ENCODE measurements around the gene CFAP100.

The CFAP100 gene

GRCh38 chr3:126367316-126367805, 27.3 kb upstream of the CFAP100 start:
- Histone ChIP-seq H3K4me1 (ENCODE audit: insufficient read depth, low read length, severe bottlenecking) (no peaks in the 10 kb centered on the region), H3K4me2 (ENCODE audit: low read length) (no peak overlapping the region), H3K9me2 (ENCODE audit: low read depth, low read length) (no peaks in the 10 kb centered on the region), H3K27me3 (ENCODE audit: insufficient read depth, low read length) (no peaks in the 10 kb centered on the region), H3K36me3 (ENCODE audit: insufficient read depth, low read length) (no peaks in the 10 kb centered on the region), H3F3A (ENCODE audit: insufficient read depth, low read length) (no peaks in the 10 kb centered on the region), H4K20me1 (ENCODE audit: insufficient read depth, low read length) (no peaks in the 10 kb centered on the region), H3K9ac (ENCODE audit: low read length) (no peak overlapping the region), H3K4me3 (ENCODE audit: low read depth, low read length, poor library complexity, severe bottlenecking) (no peak overlapping the region), H3K79me2 (ENCODE audit: insufficient read depth, low read length) (no peaks in the 10 kb centered on the region), H2AFZ (ENCODE audit: low read length) (no peak overlapping the region), H3K27ac (ENCODE audit: low read depth, low read length, poor library complexity, severe bottlenecking) (no peak overlapping the region), H3K9me3 (ENCODE audit: low read length) (no peaks in the 10 kb centered on the region)
- TF ChIP-seq, protein P1, sequence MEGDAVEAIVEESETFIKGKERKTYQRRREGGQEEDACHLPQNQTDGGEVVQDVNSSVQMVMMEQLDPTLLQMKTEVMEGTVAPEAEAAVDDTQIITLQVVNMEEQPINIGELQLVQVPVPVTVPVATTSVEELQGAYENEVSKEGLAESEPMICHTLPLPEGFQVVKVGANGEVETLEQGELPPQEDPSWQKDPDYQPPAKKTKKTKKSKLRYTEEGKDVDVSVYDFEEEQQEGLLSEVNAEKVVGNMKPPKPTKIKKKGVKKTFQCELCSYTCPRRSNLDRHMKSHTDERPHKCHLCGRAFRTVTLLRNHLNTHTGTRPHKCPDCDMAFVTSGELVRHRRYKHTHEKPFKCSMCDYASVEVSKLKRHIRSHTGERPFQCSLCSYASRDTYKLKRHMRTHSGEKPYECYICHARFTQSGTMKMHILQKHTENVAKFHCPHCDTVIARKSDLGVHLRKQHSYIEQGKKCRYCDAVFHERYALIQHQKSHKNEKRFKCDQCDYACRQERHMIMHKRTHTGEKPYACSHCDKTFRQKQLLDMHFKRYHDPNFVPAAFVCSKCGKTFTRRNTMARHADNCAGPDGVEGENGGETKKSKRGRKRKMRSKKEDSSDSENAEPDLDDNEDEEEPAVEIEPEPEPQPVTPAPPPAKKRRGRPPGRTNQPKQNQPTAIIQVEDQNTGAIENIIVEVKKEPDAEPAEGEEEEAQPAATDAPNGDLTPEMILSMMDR (IDR thresholded peaks at IDR 0.05; ENCODE audit: low read length): no peak
- no peak for TF ChIP-seq EZH2 (IDR thresholded peaks at IDR 0.05; ENCODE audit: borderline replicate concordance, low read length)

- no peak overlapping the region for H3K27ac ChIP-seq (ENCODE audit: low read depth, low read length, poor library complexity, severe bottlenecking)
- H3K79me2 ChIP-seq (ENCODE audit: insufficient read depth, low read length): no peaks in the 10 kb centered on the region
- H3K27me3 ChIP-seq (ENCODE audit: insufficient read depth, low read length): no peaks in the 10 kb centered on the region
- H2AFZ ChIP-seq (ENCODE audit: low read length): no peak overlapping the region
- no peak overlapping the region for H3K4me3 ChIP-seq (ENCODE audit: low read depth, low read length, poor library complexity, severe bottlenecking)
- H3K9me2 ChIP-seq (ENCODE audit: low read depth, low read length): no peaks in the 10 kb centered on the region
- no peak overlapping the region for H3K9ac ChIP-seq (ENCODE audit: low read length)
- TF ChIP-seq, protein P1 (IDR thresholded peaks at IDR 0.05; ENCODE audit: low read length): peak; percentile 16; the same call in 1 of the 2 replicates
- no peak for TF ChIP-seq EZH2 (IDR thresholded peaks at IDR 0.05; ENCODE audit: borderline replicate concordance, low read length)
- no peaks in the 10 kb centered on the region for H3F3A ChIP-seq (ENCODE audit: insufficient read depth, low read length)
- no peaks in the 10 kb centered on the region for H3K36me3 ChIP-seq (ENCODE audit: insufficient read depth, low read length)
- no peaks in the 10 kb centered on the region for H3K4me1 ChIP-seq (ENCODE audit: insufficient read depth, low read length, severe bottlenecking)
- no peaks in the 10 kb centered on the region for H3K9me3 ChIP-seq (ENCODE audit: low read length)
- no peak overlapping the region for H3K4me2 ChIP-seq (ENCODE audit: low read length)
- no peaks in the 10 kb centered on the region for H4K20me1 ChIP-seq (ENCODE audit: insufficient read depth, low read length)
These were observed 25.2 kb upstream of the CFAP100 start for GRCh38 chr3:126369490-126369889.

GRCh38 chr3:126370055-126370454, 24.7 kb upstream of the CFAP100 start:
- Histone ChIP-seq H3K4me2 (ENCODE audit: low read length) (no peak overlapping the region), H3K9me3 (ENCODE audit: low read length) (no peaks in the 10 kb centered on the region), H3F3A (ENCODE audit: insufficient read depth, low read length) (no peaks in the 10 kb centered on the region), H3K9me2 (ENCODE audit: low read depth, low read length) (no peaks in the 10 kb centered on the region), H3K27me3 (ENCODE audit: insufficient read depth, low read length) (no peaks in the 10 kb centered on the region), H4K20me1 (ENCODE audit: insufficient read depth, low read length) (no peaks in the 10 kb centered on the region), H3K4me1 (ENCODE audit: insufficient read depth, low read length, severe bottlenecking) (no peaks in the 10 kb centered on the region), H3K27ac (ENCODE audit: low read depth, low read length, poor library complexity, severe bottlenecking) (no peak overlapping the region), H3K36me3 (ENCODE audit: insufficient read depth, low read length) (no peaks in the 10 kb centered on the region), H2AFZ (ENCODE audit: low read length) (no peak overlapping the region), H3K79me2 (ENCODE audit: insufficient read depth, low read length) (no peaks in the 10 kb centered on the region), H3K9ac (ENCODE audit: low read length) (no peak overlapping the region), H3K4me3 (ENCODE audit: low read depth, low read length, poor library complexity, severe bottlenecking) (no peak overlapping the region)
- TF ChIP-seq, protein P1 (IDR thresholded peaks at IDR 0.05; ENCODE audit: low read length): no peak
- no peak for TF ChIP-seq EZH2 (IDR thresholded peaks at IDR 0.05; ENCODE audit: borderline replicate concordance, low read length)

Measured in OCI-LY1 (cell line).